Activated T-helper 2 cell treated with anti-CD3 and anti-CD28 coated beads, Interferon-gamma antibody, Interleukin-2, Interleukin-4, amounts not matched to agents 10 μg/mL and 5 μg/mL and 100 μg/mL, durations not matched to agents 14 hours and 24 hours and 36 hours (primary cell): ENCODE results near the gene C10orf90. TPM values are rescaled to one million over a fixed set of nuclear protein-coding genes. Genes with fewer than 3 reads are reported as not detected.
"Not testable (repeated sequence)": the region's sequence is repeated elsewhere in the genome, so short reads cannot be mapped to it uniquely, and the experiment has no call there.

Experiments
- DNase-seq: peaks from one replicate; pipeline ENCODE4 v3.0.0; 2021; ENCODE audit warnings: low spot score
- H3K27ac Mint-ChIP-seq: one replicate; pipeline ENCODE4 v1.8.0; 2021; ENCODE audit warnings: mixed read lengths
- H3K27me3 Mint-ChIP-seq: one replicate; pipeline ENCODE4 v1.8.0; 2021; ENCODE audit warnings: low read depth, mixed read lengths
- H3K36me3 Mint-ChIP-seq: one replicate; pipeline ENCODE4 v1.8.0; 2021; ENCODE audit warnings: low read depth, mixed read lengths
- H3K4me1 Mint-ChIP-seq: one replicate; pipeline ENCODE4 v1.8.0; 2021; ENCODE audit warnings: low read depth, mixed read lengths
- H3K4me3 Mint-ChIP-seq: one replicate; pipeline ENCODE4 v1.8.0; 2021; ENCODE audit warnings: low read depth, mild to moderate bottlenecking, moderate library complexity, mixed read lengths
- H3K9me3 Mint-ChIP-seq: one replicate; pipeline ENCODE4 v1.8.0; 2021; ENCODE audit warnings: mixed read lengths
- intact Hi-C: fragments of 100-400 bp; cut with micrococcal nuclease; formaldehyde crosslinking; loops from one replicate; pipeline ENCODE4 v1.15.1; 2023
- total RNA-seq: library from RNA; stranded (reverse); gene quantifications from 2 replicates; pipeline ENCODE4 v1.2.3, GENCODE V29; 2022

C10orf90 gene
- total RNA-seq, 1 donor from 2014 or later: not detected

GRCh38 chr10:126561921-126562680 lies 108.4 kb downstream of the C10orf90 start:
- no peaks in the 10 kb centered on the region for H3K4me1 Mint-ChIP-seq
- H3K36me3 Mint-ChIP-seq: no peaks in the 10 kb centered on the region
- no peak overlapping the region for H3K4me3 Mint-ChIP-seq
- no peak overlapping the region for H3K27ac Mint-ChIP-seq
- H3K9me3 Mint-ChIP-seq: no peaks in the 10 kb centered on the region
- no peaks in the 10 kb centered on the region for H3K27me3 Mint-ChIP-seq
- intact Hi-C loops: no loop called here
- DNase-seq: no peak

GRCh38 chr10:126561294-126561920 lies 109.1 kb downstream of the C10orf90 start:
- H3K27me3 Mint-ChIP-seq: no peaks in the 10 kb centered on the region
- H3K4me3 Mint-ChIP-seq: no peak overlapping the region
- no peak overlapping the region for H3K27ac Mint-ChIP-seq
- no peaks in the 10 kb centered on the region for H3K36me3 Mint-ChIP-seq
- no peaks in the 10 kb centered on the region for H3K4me1 Mint-ChIP-seq
- intact Hi-C loops: no loop called here
- no peak for DNase-seq
- H3K9me3 Mint-ChIP-seq: no peaks in the 10 kb centered on the region

GRCh38 chr10:126558881-126559280 lies 111.6 kb downstream of the C10orf90 start:
- Mint-ChIP-seq H3K27me3 (no peaks in the 10 kb centered on the region), H3K9me3 (no peaks in the 10 kb centered on the region), H3K4me1 (no peaks in the 10 kb centered on the region), H3K4me3 (no peak overlapping the region), H3K27ac (no peak overlapping the region), H3K36me3 (no peaks in the 10 kb centered on the region)
- intact Hi-C loops: no loop called here
- DNase-seq: no peak

GRCh38 chr10:126551202-126551601 lies 119.3 kb downstream of the C10orf90 start:
- no peaks in the 10 kb centered on the region for H3K4me1 Mint-ChIP-seq
- DNase-seq: no peak
- no peak overlapping the region for H3K4me3 Mint-ChIP-seq
- intact Hi-C loops: no loop called here
- no peaks in the 10 kb centered on the region for H3K36me3 Mint-ChIP-seq
- no peak overlapping the region for H3K27ac Mint-ChIP-seq
- H3K27me3 Mint-ChIP-seq: no peaks in the 10 kb centered on the region
- H3K9me3 Mint-ChIP-seq: no peaks in the 10 kb centered on the region

- H3K27me3 Mint-ChIP-seq, DNase-seq, H3K9me3 Mint-ChIP-seq, H3K4me1 Mint-ChIP-seq, H3K36me3 Mint-ChIP-seq, intact Hi-C loops, H3K4me3 Mint-ChIP-seq, H3K27ac Mint-ChIP-seq: not testable (repeated sequence)
Observed at GRCh38 chr10:126550586-126550985, 119.9 kb downstream of the C10orf90 start.

GRCh38 chr10:126549344-126549743 lies 121.1 kb downstream of the C10orf90 start:
- Mint-ChIP-seq H3K36me3 (no peaks in the 10 kb centered on the region), H3K27ac (no peak overlapping the region), H3K27me3 (no peaks in the 10 kb centered on the region), H3K4me3 (no peak overlapping the region), H3K4me1 (no peaks in the 10 kb centered on the region), H3K9me3 (no peaks in the 10 kb centered on the region)
- intact Hi-C loops: no loop called here
- DNase-seq: no peak

GRCh38 chr10:126544565-126544964 lies 125.9 kb downstream of the C10orf90 start:
- Mint-ChIP-seq H3K4me1 (no peaks in the 10 kb centered on the region), H3K36me3 (no peaks in the 10 kb centered on the region), H3K4me3 (no peak overlapping the region), H3K9me3 (no peaks in the 10 kb centered on the region), H3K27me3 (no peaks in the 10 kb centered on the region), H3K27ac (no peak overlapping the region)
- DNase-seq: no peak
- intact Hi-C loops: no loop called here

GRCh38 chr10:126538439-126539135 lies 131.9 kb downstream of the C10orf90 start:
- Mint-ChIP-seq H3K9me3 (peaks cover 3% of the 10 kb centered on the region), H3K36me3 (no peaks in the 10 kb centered on the region), H3K27me3 (no peaks in the 10 kb centered on the region), H3K4me3 (no peak overlapping the region), H3K27ac (no peak overlapping the region), H3K4me1 (no peaks in the 10 kb centered on the region)
- no peak for DNase-seq
- intact Hi-C loops: no loop called here

GRCh38 chr10:126536656-126537055 lies 133.8 kb downstream of the C10orf90 start:
- no peak for DNase-seq
- intact Hi-C loops: no loop called here
- Mint-ChIP-seq H3K4me1 (no peaks in the 10 kb centered on the region), H3K36me3 (no peaks in the 10 kb centered on the region), H3K27me3 (no peaks in the 10 kb centered on the region), H3K9me3 (peaks cover 3% of the 10 kb centered on the region), H3K4me3 (no peak overlapping the region), H3K27ac (no peak overlapping the region)

GRCh38 chr10:126536148-126536547 lies 134.3 kb downstream of the C10orf90 start:
- Mint-ChIP-seq H3K4me3 (no peak overlapping the region), H3K36me3 (no peaks in the 10 kb centered on the region), H3K4me1 (no peaks in the 10 kb centered on the region), H3K27me3 (no peaks in the 10 kb centered on the region), H3K9me3 (peaks cover 3% of the 10 kb centered on the region), H3K27ac (no peak overlapping the region)
- DNase-seq: no peak
- intact Hi-C loops: no loop called here

GRCh38 chr10:126533644-126534043 lies 136.8 kb downstream of the C10orf90 start:
- no peak for DNase-seq
- intact Hi-C loops: no loop called here
- H3K27me3 Mint-ChIP-seq: no peaks in the 10 kb centered on the region
- H3K9me3 Mint-ChIP-seq: peaks cover 3% of the 10 kb centered on the region
- no peaks in the 10 kb centered on the region for H3K36me3 Mint-ChIP-seq
- no peak overlapping the region for H3K27ac Mint-ChIP-seq
- H3K4me1 Mint-ChIP-seq: no peaks in the 10 kb centered on the region
- H3K4me3 Mint-ChIP-seq: no peak overlapping the region

- Mint-ChIP-seq H3K27ac (no peak overlapping the region), H3K36me3 (no peaks in the 10 kb centered on the region), H3K4me3 (no peak overlapping the region), H3K4me1 (no peaks in the 10 kb centered on the region), H3K9me3 (no peaks in the 10 kb centered on the region), H3K27me3 (no peaks in the 10 kb centered on the region)
- intact Hi-C loops: no loop called here
- no peak for DNase-seq
Observed at GRCh38 chr10:126528315-126528835, 142.1 kb downstream of the C10orf90 start.
